IPS-18a (cell line): Measurements from ENCODE around the gene MYO5C.

Experiments used
- H3K27ac ChIP-seq: one replicate; pipeline ENCODE4 v1.5.1; 2013; ENCODE audit warnings: low read length
- H3K27me3 ChIP-seq: one replicate; pipeline ENCODE4 v1.6.1; 2013; ENCODE audit warnings: mild to moderate bottlenecking, low read length; ENCODE audit not compliant: control insufficient read depth, insufficient read depth
- H3K36me3 ChIP-seq: one replicate; pipeline ENCODE4 v1.6.1; 2013; ENCODE audit warnings: low read depth, low read length; ENCODE audit not compliant: control insufficient read depth
- H3K4me1 ChIP-seq: one replicate; pipeline ENCODE4 v1.6.1; 2013; ENCODE audit warnings: low read depth, low read length; ENCODE audit not compliant: control insufficient read depth
- H3K4me3 ChIP-seq: one replicate; pipeline ENCODE4 v1.5.1; 2013; ENCODE audit warnings: low read length
- H3K9ac ChIP-seq: one replicate; pipeline ENCODE4 v1.6.1; 2013; ENCODE audit warnings: mild to moderate bottlenecking, low read length, moderate library complexity
- H3K9me3 ChIP-seq: one replicate; pipeline ENCODE4 v1.6.1; 2013; ENCODE audit warnings: low read depth, low read length; ENCODE audit not compliant: control insufficient read depth

The MYO5C gene

GRCh38 chr15:52161406-52161966 is 134.1 kb downstream of the MYO5C start:
- Histone ChIP-seq H3K36me3 (no peaks in the 10 kb centered on the region), H3K4me3 (no peak overlapping the region), H3K9ac (no peak overlapping the region), H3K9me3 (no peaks in the 10 kb centered on the region), H3K27me3 (no peaks in the 10 kb centered on the region), H3K27ac (no peak overlapping the region), H3K4me1 (no peaks in the 10 kb centered on the region)

DNA sequence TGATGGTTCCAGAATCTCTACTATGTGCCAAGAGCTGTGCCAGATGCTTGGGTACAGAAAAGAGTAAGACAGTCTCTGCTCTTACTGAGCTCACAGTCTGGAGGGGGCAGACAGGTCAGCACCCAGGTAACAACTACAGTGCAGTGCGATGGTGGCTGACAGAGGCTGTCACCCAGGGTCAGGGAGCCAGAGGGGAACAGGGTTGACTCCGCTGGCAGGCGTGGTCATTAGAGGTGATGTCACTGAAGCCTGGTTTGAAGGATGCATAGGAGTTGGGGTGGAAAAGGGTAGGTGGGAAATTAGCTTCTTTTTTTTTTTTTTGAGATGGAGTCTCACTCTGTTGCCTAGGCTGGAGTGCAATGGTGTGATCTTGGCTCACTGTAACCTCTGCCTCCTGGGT is 136.0 kb downstream of the MYO5C start:
- Histone ChIP-seq H3K4me1 (no peaks in the 10 kb centered on the region), H3K27me3 (no peaks in the 10 kb centered on the region), H3K9ac (no peak overlapping the region), H3K27ac (no peak overlapping the region), H3K4me3 (no peak overlapping the region), H3K36me3 (no peaks in the 10 kb centered on the region), H3K9me3 (no peaks in the 10 kb centered on the region)

DNA sequence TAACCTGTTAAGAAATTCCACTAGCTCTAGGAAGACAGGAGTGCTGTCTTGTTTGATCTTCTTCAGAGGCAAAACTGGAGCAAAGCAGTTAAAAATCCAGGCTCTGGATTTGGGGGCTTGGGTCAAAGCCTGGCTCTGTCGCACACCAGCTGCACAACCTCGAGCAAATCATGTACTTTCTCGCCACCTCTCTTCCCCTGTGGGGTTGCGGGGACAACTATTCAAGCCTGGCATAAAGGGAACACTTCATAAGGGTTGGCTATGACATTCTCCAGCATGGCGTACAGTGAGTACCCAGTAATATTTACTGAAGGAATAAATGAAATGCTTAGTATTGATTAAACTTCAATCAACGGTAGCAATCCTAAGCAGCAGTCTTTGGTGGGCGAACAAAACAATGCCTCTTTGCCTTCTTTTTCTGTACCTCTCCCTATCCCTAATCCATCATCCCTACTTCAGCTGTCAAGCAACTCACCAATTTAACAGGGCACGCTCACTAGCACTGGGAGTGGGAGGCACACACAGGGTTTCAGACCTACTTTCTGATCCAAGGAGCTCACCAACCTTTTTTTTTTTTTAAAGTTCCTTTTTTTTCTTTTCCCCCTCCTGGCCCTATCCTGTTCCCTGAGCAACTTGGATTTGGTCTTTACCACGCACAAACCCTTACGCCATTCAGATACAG is 137.4 kb downstream of the MYO5C start:
- Histone ChIP-seq H3K27ac (no peak overlapping the region), H3K27me3 (no peaks in the 10 kb centered on the region), H3K4me1 (no peaks in the 10 kb centered on the region), H3K36me3 (no peaks in the 10 kb centered on the region), H3K4me3 (no peak overlapping the region), H3K9ac (no peak overlapping the region), H3K9me3 (no peaks in the 10 kb centered on the region)

GRCh38 chr15:52155878-52156277 is 139.7 kb downstream of the MYO5C start:
- Histone ChIP-seq H3K9ac (no peak overlapping the region), H3K9me3 (no peaks in the 10 kb centered on the region), H3K27ac (no peak overlapping the region), H3K27me3 (no peaks in the 10 kb centered on the region), H3K4me3 (no peak overlapping the region), H3K4me1 (no peaks in the 10 kb centered on the region), H3K36me3 (peaks cover 3% of the 10 kb centered on the region)

DNA sequence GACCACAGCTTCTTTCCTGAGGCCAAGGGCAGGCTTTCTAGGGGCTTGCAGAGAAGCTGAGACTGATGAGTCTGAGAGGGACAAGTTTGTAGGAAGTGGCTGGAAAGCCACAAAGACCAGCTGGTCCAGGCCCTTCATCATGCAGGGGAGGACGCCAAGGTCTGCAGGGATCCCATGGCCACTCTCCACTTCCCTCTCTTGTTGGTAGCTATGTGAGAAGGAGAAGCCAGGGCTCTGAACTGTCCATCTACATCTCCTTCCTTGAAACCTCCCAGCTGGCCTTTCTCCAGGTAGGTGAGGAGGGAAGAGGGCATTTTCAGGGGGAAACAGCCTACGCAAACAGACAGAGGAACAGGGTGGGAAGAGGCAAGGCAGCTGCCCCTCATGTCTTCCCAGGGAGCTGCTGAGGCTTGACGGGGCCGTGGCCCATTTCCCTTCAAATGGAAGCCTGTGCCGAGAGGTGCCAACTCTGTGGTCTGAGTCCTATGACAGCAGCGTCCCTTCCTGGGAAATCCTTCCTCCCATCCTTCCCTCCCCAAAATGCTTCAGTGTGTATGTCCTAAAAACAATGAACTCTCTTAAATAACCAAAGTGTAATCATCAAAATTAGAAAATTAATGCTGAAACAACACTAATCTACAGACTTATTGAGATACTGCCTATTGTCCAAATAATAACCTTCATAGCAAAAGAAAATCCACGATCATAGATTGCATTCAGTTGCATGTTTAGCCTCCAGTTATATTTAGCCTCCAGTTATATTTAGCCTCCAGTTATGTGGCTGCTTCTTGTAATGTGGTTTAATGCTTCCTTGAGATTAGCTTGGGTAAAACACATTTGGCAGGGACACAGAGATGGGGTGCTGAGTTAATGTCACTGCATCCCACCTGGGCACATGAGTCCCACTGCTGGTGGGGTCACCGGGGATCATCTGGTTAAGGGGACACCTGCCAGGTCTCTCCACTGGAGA is 140.4 kb downstream of the MYO5C start:
- H3K4me3 ChIP-seq, result no peak overlapping the region
- no peaks in the 10 kb centered on the region for H3K9me3 ChIP-seq
- peaks cover 3% of the 10 kb centered on the region for H3K36me3 ChIP-seq
- no peak overlapping the region for H3K9ac ChIP-seq
- no peaks in the 10 kb centered on the region for H3K4me1 ChIP-seq
- H3K27me3 ChIP-seq, result no peaks in the 10 kb centered on the region
- H3K27ac ChIP-seq, result no peak overlapping the region

DNA sequence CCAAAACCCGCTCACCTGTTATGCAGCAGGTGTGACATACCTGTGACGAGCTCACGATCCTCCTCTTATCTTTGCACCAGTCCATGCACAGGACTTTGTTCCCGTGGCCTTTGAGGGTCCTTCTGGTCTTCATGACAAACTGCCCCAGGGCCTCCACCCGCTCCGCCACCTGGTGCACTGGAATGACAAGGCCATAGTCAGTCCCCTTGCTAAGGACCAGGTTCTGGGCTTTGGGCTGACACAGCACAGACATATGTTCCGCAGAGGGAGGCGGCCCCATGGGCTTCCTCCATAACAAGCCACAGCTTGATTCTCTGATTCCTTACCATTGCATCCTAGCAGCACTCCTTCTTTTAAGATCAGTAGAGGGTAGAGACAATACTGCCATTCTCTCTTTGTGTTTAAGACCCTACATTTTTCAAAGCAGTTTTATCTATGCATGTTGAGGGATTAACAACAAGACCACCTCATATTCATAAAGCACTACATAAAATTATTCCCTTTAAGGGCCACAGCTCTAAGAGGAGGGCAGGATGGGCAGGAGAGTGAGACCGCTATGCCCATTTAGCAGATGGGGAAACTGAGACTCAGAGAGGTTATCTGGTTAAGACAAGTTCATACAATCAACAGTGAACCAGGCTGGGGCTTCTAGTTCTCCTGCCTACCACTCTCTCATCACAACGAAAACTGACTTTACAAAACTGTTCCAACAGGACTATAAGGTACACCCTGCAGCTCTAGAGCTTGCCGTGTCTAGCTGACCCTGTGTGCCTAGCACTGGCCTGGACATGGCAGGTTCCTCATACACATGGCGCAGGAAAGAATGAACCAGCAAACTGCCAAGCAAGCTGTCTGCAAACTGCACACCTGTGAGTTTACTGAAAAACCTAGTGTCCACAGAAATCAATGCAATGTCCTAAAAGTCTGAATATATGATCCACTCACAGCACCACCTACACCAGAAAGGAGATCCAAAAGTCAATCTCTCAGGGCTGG is 141.4 kb downstream of the MYO5C start:
- Histone ChIP-seq H3K36me3 (peaks cover 11% of the 10 kb centered on the region), H3K27ac (no peak overlapping the region), H3K4me1 (no peaks in the 10 kb centered on the region), H3K4me3 (no peak overlapping the region), H3K27me3 (no peaks in the 10 kb centered on the region), H3K9ac (no peak overlapping the region), H3K9me3 (no peaks in the 10 kb centered on the region)

- Histone ChIP-seq H3K4me3 (no peak overlapping the region), H3K9ac (no peak overlapping the region), H3K27ac (no peak overlapping the region), H3K27me3 (no peaks in the 10 kb centered on the region), H3K36me3 (peaks cover 19% of the 10 kb centered on the region), H3K9me3 (no peaks in the 10 kb centered on the region), H3K4me1 (no peaks in the 10 kb centered on the region)
Observed at GRCh38 chr15:52151353-52151752, 144.3 kb downstream of the MYO5C start.

DNA sequence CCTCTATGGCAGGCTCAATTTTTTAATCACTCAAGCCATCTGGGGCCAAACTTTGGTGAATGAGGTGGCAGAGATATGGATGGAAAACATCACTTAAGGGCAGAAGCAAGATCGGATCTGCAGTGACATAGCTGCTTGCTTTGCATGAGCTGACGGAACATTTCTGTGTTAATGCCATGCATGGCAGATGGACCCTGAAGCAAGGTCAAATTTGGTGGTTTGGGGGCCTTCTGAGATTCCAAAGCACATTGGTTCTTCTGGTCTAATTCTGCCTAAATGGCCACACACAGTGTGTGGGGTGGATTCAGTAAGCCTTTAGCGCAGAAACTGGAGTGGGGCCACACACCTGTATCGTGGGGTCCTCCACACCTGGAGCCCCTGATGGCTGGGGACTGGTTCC is 144.7 kb downstream of the MYO5C start:
- no peaks in the 10 kb centered on the region for H3K4me1 ChIP-seq
- no peak overlapping the region for H3K27ac ChIP-seq
- no peaks in the 10 kb centered on the region for H3K27me3 ChIP-seq
- peaks cover 19% of the 10 kb centered on the region for H3K36me3 ChIP-seq
- H3K9me3 ChIP-seq, result no peaks in the 10 kb centered on the region
- H3K9ac ChIP-seq, result no peak overlapping the region
- no peak overlapping the region for H3K4me3 ChIP-seq

- Histone ChIP-seq H3K4me3 (no peak overlapping the region), H3K36me3 (peaks cover 19% of the 10 kb centered on the region), H3K9ac (no peak overlapping the region), H3K4me1 (no peaks in the 10 kb centered on the region), H3K9me3 (no peaks in the 10 kb centered on the region), H3K27ac (no peak overlapping the region), H3K27me3 (no peaks in the 10 kb centered on the region)
Observed at GRCh38 chr15:52150043-52150825, 145.4 kb downstream of the MYO5C start.

DNA sequence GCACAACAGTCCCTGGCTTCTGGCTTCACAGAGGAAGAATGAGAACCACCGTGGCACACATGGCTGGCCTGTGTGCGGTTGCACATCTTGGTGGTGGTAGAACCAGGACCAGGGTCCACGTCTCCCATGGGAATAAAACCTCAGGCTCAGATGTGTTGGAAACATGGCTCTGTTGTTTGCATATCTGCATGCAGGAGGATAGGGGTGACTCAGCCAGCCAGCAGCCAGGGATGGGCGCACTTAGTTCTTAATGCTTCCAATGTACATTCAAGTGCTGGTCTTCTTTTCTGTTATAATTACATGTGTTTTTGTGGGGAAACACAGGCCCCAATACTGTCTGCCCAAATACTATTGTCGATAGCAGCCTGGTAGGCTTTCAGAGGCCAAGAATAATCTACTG is 147.2 kb downstream of the MYO5C start:
- Histone ChIP-seq H3K27ac (no peak overlapping the region), H3K9ac (no peak overlapping the region), H3K36me3 (peaks cover 25% of the 10 kb centered on the region), H3K9me3 (no peaks in the 10 kb centered on the region), H3K27me3 (no peaks in the 10 kb centered on the region), H3K4me1 (no peaks in the 10 kb centered on the region), H3K4me3 (no peak overlapping the region)
